H1 (cell line): ENCODE measurements around the gene IL1RAP. TPM values are rescaled to one million over a fixed set of nuclear protein-coding genes. Genes with fewer than 3 reads are reported as not detected.

Source experiments
- CTCF ChIA-PET: fragments of 300-600 bp; sonication (Branson Sonifier 250); formaldehyde crosslinking; loops from one replicate; lab custom pipeline; 2021; ENCODE audit not compliant: partially characterized antibody; lab: Charles Lee
- POLR2A ChIA-PET: fragments of 300-600 bp; sonication (Branson Sonifier 250); formaldehyde crosslinking; loops from one replicate; lab custom pipeline; 2021; ENCODE audit warnings: inconsistent platforms; ENCODE audit not compliant: partially characterized antibody; lab: Charles Lee
- DNase-seq, 2 experiments: peaks; one replicate each; pipeline versions ENCODE4 v3.0.0 to v3.0.0-alpha.2; 2010 to 2022; ENCODE audit warnings: low spot score in 2 of 2, low read depth in 1 of 2, mixed read lengths in 1 of 2
- FAIRE-seq: peaks from 2 replicates; lab custom pipeline; 2011; peaks lifted over from hg19 to GRCh38; lab: Jason Lieb, UNC
- H2AFZ ChIP-seq: 2 replicates; pipeline ENCODE4 v1.8.1; 2012; ENCODE audit warnings: low read length, inconsistent platforms
- H2AK5ac ChIP-seq: 2 replicates; pipeline ENCODE4 v1.6.1; 2013; ENCODE audit warnings: low read depth, low read length
- H2BK120ac ChIP-seq: replicated peaks from 2 replicates; pipeline ENCODE3; 2013; ENCODE audit warnings: low read depth, low read length, inconsistent platforms
- H2BK12ac ChIP-seq: 2 replicates; pipeline ENCODE4 v1.6.1; 2013; ENCODE audit warnings: low read depth, low read length
- H2BK15ac ChIP-seq: 2 replicates; pipeline ENCODE4 v1.6.1; 2013; ENCODE audit warnings: low read length
- H2BK20ac ChIP-seq: 2 replicates; pipeline ENCODE4 v1.6.1; 2013; ENCODE audit warnings: low read length
- H2BK5ac ChIP-seq: 2 replicates; pipeline ENCODE4 v1.6.1; 2013; ENCODE audit warnings: low read depth, low read length
- H3K14ac ChIP-seq: 2 replicates; pipeline ENCODE4 v1.6.1; 2013; ENCODE audit warnings: inconsistent platforms; ENCODE audit not compliant: insufficient read length
- H3K18ac ChIP-seq: 2 replicates; pipeline ENCODE4 v1.6.1; 2013; ENCODE audit warnings: low read length; ENCODE audit errors: extremely low read depth
- H3K23ac ChIP-seq: 2 replicates; pipeline ENCODE4 v1.6.1; 2013; ENCODE audit warnings: inconsistent platforms; ENCODE audit not compliant: insufficient read length
- H3K23me2 ChIP-seq: 2 replicates; pipeline ENCODE4 v1.6.1; 2013; ENCODE audit warnings: low read depth, low read length
- H3K27ac ChIP-seq: 2 replicates; pipeline ENCODE4 v1.6.1; 2011; ENCODE audit warnings: low read depth, low read length, inconsistent platforms
- H3K27me3 ChIP-seq, 4 experiments: replicated peaks in 1 of 4; 1 replicate in 1 of 4; 2 replicates in 3 of 4; pipeline versions ENCODE4 v1.6.1 to v1.8.1; 2011 to 2013; ENCODE audit warnings: low read length in 3 of 4, mild to moderate bottlenecking in 3 of 4, inconsistent platforms in 2 of 4, mixed read lengths in 2 of 4, moderate library complexity in 1 of 4; ENCODE audit not compliant: control insufficient read depth in 3 of 4, insufficient read depth in 3 of 4; ENCODE audit errors: extremely low read depth in 1 of 4
- H3K36me3 ChIP-seq, 4 experiments: 2 replicates each; pipeline versions ENCODE4 v1.6.1 to v1.8.1; 2011 to 2013; ENCODE audit warnings: mild to moderate bottlenecking in 4 of 4, low read length in 3 of 4, moderate library complexity in 2 of 4, control low read depth in 1 of 4, inconsistent platforms in 1 of 4; ENCODE audit not compliant: insufficient read depth in 4 of 4, control insufficient read depth in 2 of 4
- H3K4ac ChIP-seq: replicated peaks from 2 replicates; pipeline ENCODE3; 2013; ENCODE audit warnings: low read length, low read depth, mixed read lengths, inconsistent platforms; ENCODE audit not compliant: insufficient read length
- H3K4me1 ChIP-seq, 4 experiments: replicated peaks in 1 of 4; 1 replicate in 1 of 4; 2 replicates in 3 of 4; pipeline versions ENCODE4 v1.6.1 to v1.8.1; 2011 to 2013; ENCODE audit warnings: low read length in 3 of 4, inconsistent platforms in 2 of 4, mixed read lengths in 1 of 4; ENCODE audit not compliant: insufficient read depth in 4 of 4, control insufficient read depth in 3 of 4
- H3K4me2 ChIP-seq, 2 experiments: 2 replicates each; pipeline versions ENCODE4 v1.6.1 to v1.8.1; 2011 to 2013; ENCODE audit warnings: low read depth in 2 of 2, low read length in 2 of 2, control low read depth in 1 of 2, inconsistent platforms in 1 of 2, mild to moderate bottlenecking in 1 of 2; ENCODE audit not compliant: insufficient read depth in 1 of 2
- H3K4me3 ChIP-seq, 4 experiments: fragments of 200-600, 300-600 bp in 1 of 4; sonication (generic), shearing (Covaris generic), sonication (Bioruptor Twin) in 1 of 4; 2 replicates each; pipeline versions ENCODE4 v1.5.1 to v1.8.1; 2011 to 2016; ENCODE audit warnings: low read length in 4 of 4, low read depth in 3 of 4, control low read depth in 2 of 4, inconsistent platforms in 2 of 4, mild to moderate bottlenecking in 2 of 4, mixed read lengths in 1 of 4, moderate library complexity in 1 of 4; ENCODE audit not compliant: insufficient read depth in 2 of 4; ENCODE audit errors: extremely low read depth in 1 of 4
- H3K56ac ChIP-seq: replicated peaks from 2 replicates; pipeline ENCODE3; 2013; ENCODE audit warnings: low read depth, mild to moderate bottlenecking, mixed read lengths, low read length, inconsistent platforms; ENCODE audit not compliant: insufficient read length
- H3K79me1 ChIP-seq: 2 replicates; pipeline ENCODE4 v1.6.1; 2013; ENCODE audit warnings: low read depth, low read length, control low read depth
- H3K79me2 ChIP-seq, 2 experiments: 2 replicates each; pipeline versions ENCODE4 v1.6.1 to v1.8.1; 2012 to 2013; ENCODE audit warnings: low read length in 2 of 2, mild to moderate bottlenecking in 2 of 2, inconsistent platforms in 1 of 2; ENCODE audit not compliant: insufficient read depth in 2 of 2, control insufficient read depth in 1 of 2
- H3K9ac ChIP-seq, 4 experiments: replicated peaks in 1 of 4; 1 replicate in 1 of 4; 2 replicates in 3 of 4; pipeline versions ENCODE4 v1.6.1 to v1.8.1; 2011 to 2013; ENCODE audit warnings: low read depth in 3 of 4, low read length in 3 of 4, control low read depth in 2 of 4, mild to moderate bottlenecking in 2 of 4, moderate library complexity in 2 of 4, inconsistent platforms in 1 of 4; ENCODE audit errors: extremely low read depth in 1 of 4
- H3K9me3 ChIP-seq, 2 experiments: 2 replicates each; pipeline versions ENCODE4 v1.6.1 to v1.8.1; 2012 to 2013; ENCODE audit warnings: mild to moderate bottlenecking in 2 of 2, moderate library complexity in 2 of 2, control low read depth in 1 of 2, inconsistent platforms in 1 of 2, low read depth in 1 of 2, low read length in 1 of 2, mixed read lengths in 1 of 2; ENCODE audit not compliant: insufficient read depth in 2 of 2
- H4K20me1 ChIP-seq, 2 experiments: replicated peaks in 1 of 2; 2 replicates each; pipeline versions ENCODE3 to v1.8.1; 2011 to 2013; ENCODE audit warnings: inconsistent platforms in 2 of 2, low read length in 2 of 2, mild to moderate bottlenecking in 1 of 2; ENCODE audit not compliant: insufficient read depth in 2 of 2, control insufficient read depth in 1 of 2
- H4K5ac ChIP-seq: 2 replicates; pipeline ENCODE4 v1.6.1; 2013; ENCODE audit warnings: low read length, low read depth, mixed read lengths, inconsistent platforms; ENCODE audit not compliant: insufficient read length
- H4K8ac ChIP-seq: 2 replicates; pipeline ENCODE4 v1.8.0; 2013; ENCODE audit warnings: mild to moderate bottlenecking, moderate library complexity, low read length, inconsistent platforms; ENCODE audit not compliant: insufficient read depth; ENCODE audit errors: extremely low read depth
- H4K91ac ChIP-seq: replicated peaks from 2 replicates; pipeline ENCODE3; 2013; ENCODE audit warnings: low read length, mixed read lengths, inconsistent platforms; ENCODE audit not compliant: insufficient read length
- CBX5 ChIP-seq: fragments of 300-800, 300-1000 bp; sonication (generic); IDR thresholded peaks from 2 replicates; pipeline ENCODE4 v1.7.1; 2016; ENCODE audit warnings: antibody characterized with exemption, low read length, low read depth
- CBX8 ChIP-seq: fragments of 300-800, 300-1000 bp; sonication (generic); IDR thresholded peaks from 2 replicates; pipeline ENCODE4 v1.7.1; 2016; ENCODE audit warnings: low read depth, low read length, borderline replicate concordance
- CEBPB ChIP-seq: IDR thresholded peaks from 2 replicates; pipeline ENCODE4 v1.6.1; 2012; ENCODE audit warnings: low read depth, low read length
- CTCF ChIP-seq, 3 experiments: IDR thresholded peaks; 1 replicate in 2 of 3; 2 replicates in 1 of 3; pipeline versions ENCODE4 v1.5.1 to v1.6.1; 2011; ENCODE audit warnings: low read length in 3 of 3, mild to moderate bottlenecking in 3 of 3, inconsistent platforms in 2 of 3, low read depth in 1 of 3, moderate library complexity in 1 of 3; ENCODE audit not compliant: insufficient read depth in 1 of 3; ENCODE audit errors: control extremely low read depth in 1 of 3
- NANOG ChIP-seq: IDR thresholded peaks from 2 replicates; pipeline ENCODE4 v1.6.1; 2011; ENCODE audit warnings: low read length, low read depth, mild to moderate bottlenecking, inconsistent platforms; ENCODE audit not compliant: insufficient read depth, poor library complexity, severe bottlenecking
- POU5F1 ChIP-seq: IDR thresholded peaks from 2 replicates; pipeline ENCODE4 v1.6.1; 2011; ENCODE audit warnings: low read depth, mild to moderate bottlenecking, low read length, moderate library complexity
- RBBP5 ChIP-seq: IDR thresholded peaks from 2 replicates; pipeline ENCODE4 v1.7.1; 2012; ENCODE audit warnings: low read depth, mild to moderate bottlenecking, inconsistent platforms, low read length, moderate library complexity, borderline replicate concordance
- SP1 ChIP-seq: IDR thresholded peaks from 2 replicates; pipeline ENCODE4 v1.6.1; 2011; ENCODE audit warnings: low read depth, low read length
- SP4 ChIP-seq: IDR thresholded peaks from 2 replicates; pipeline ENCODE4 v1.6.1; 2012; ENCODE audit warnings: low read length, inconsistent platforms
- TBP ChIP-seq: IDR thresholded peaks from 2 replicates; pipeline ENCODE4 v1.6.1; 2011; ENCODE audit warnings: low read depth, low read length, improper control_type of control experiment
- TEAD4 ChIP-seq: IDR thresholded peaks from 2 replicates; pipeline ENCODE4 v1.6.1; 2012; ENCODE audit warnings: low read depth, low read length, inconsistent platforms, mixed read lengths
- WGBS, 2 experiments: shearing (Covaris generic) in 1 of 2; methylation state at CpG; one replicate each; pipeline versions ENCODE4 v1.1.6 to v1.1.7; 2013 to 2015; ENCODE audit warnings: low lambda C conversion rate in 2 of 2, mixed read lengths in 2 of 2, inconsistent platforms in 1 of 2, low coverage in 1 of 2, missing lambda C conversion rate in 1 of 2; ENCODE audit not compliant: insufficient replicate concordance in 2 of 2, insufficient coverage in 1 of 2, insufficient read length in 1 of 2; ENCODE audit errors: extremely low coverage in 1 of 2, missing lambda C conversion rate in 1 of 2; 5-methylcytosine and 5-hydroxymethylcytosine counted together
- polyA plus RNA-seq, 7 experiments: library from polyadenylated mRNA; depleted of rRNA in 3 of 7; stranded (reverse) in 5 of 7; unstranded in 2 of 7; fragments of >200 nt in 5 of 7; fragments of 200-250 nt in 2 of 7; gene quantifications; 1 replicate in 5 of 7; 2 replicates in 1 of 7; 4 replicates in 1 of 7; pipeline versions ENCODE4 v1.2.1 to v1.2.3, GENCODE V29; 2011 to 2013; ENCODE audit warnings: missing spikeins in 2 of 7, mixed read lengths in 2 of 7
- total RNA-seq: library from RNA; stranded (reverse); fragmentation: NEBNext Ultra II Directional; extraction: Animal tissue kit (Norgen Biotek cat#: 25700); gene quantifications from 2 replicates; pipeline ENCODE4 v1.2.1, GENCODE V29; 2021

IL1RAP gene
- total and polyA plus RNA-seq, 2 of the 8 experiments (the other 6 are each of a cell fraction or from before 2014, with no cell fraction given) = 2.4 to 3.9 TPM

- POLR2A ChIA-PET = no interaction called here
- H2BK15ac ChIP-seq = no peak overlapping the region
- no peak overlapping the region for H3K56ac ChIP-seq
- no peak overlapping the region for H3K14ac ChIP-seq
- no peak overlapping the region for H4K91ac ChIP-seq
- DNase-seq (no peak), FAIRE-seq (no peak)
- no peak overlapping the region for H3K27ac ChIP-seq
- H3K36me3 ChIP-seq = no peaks in the 10 kb centered on the region
- no peak overlapping the region for H4K5ac ChIP-seq
- H2BK5ac ChIP-seq = no peak overlapping the region
- H4K8ac ChIP-seq = no peak overlapping the region
- 86% methylated on average over 3 of the region's 3 CpGs; no CpG with 5 or more reads in 1 of the 2 experiments for WGBS, 2 experiments
- no peaks in the 10 kb centered on the region for H3K9me3 ChIP-seq
- no peak overlapping the region for H3K23ac ChIP-seq
- H3K27me3 ChIP-seq = no peaks in the 10 kb centered on the region
- no peak overlapping the region for H3K18ac ChIP-seq
- no peak overlapping the region for H3K4me2 ChIP-seq
- no peak overlapping the region for H3K9ac ChIP-seq
- no peak overlapping the region for H2AFZ ChIP-seq
- no peak overlapping the region for H2BK20ac ChIP-seq
- no peaks in the 10 kb centered on the region for H3K4me1 ChIP-seq
- H2BK120ac ChIP-seq = no peak overlapping the region
- no peak overlapping the region for H3K4me3 ChIP-seq
- no peak overlapping the region for H3K4ac ChIP-seq
- no peaks in the 10 kb centered on the region for H3K23me2 ChIP-seq
- H3K79me2 ChIP-seq = no peaks in the 10 kb centered on the region
- no peaks in the 10 kb centered on the region for H4K20me1 ChIP-seq
- CTCF ChIA-PET = no interaction called here
- H2AK5ac ChIP-seq = no peak overlapping the region
- H3K79me1 ChIP-seq = no peaks in the 10 kb centered on the region
- H2BK12ac ChIP-seq = no peak overlapping the region
- TF ChIP-seq CBX5 (no peak), SP1 (no peak), NANOG (no peak), SP4 (no peak), TEAD4 (no peak), CEBPB (no peak), CBX8 (no peak), RBBP5 (no peak), TBP (no peak), CTCF (IDR thresholded peaks at IDR 0.05; ENCODE audit: control extremely low read depth in 1 of 3, insufficient read depth in 1 of 3, low read depth in 1 of 3, low read length in 3 of 3) (no peak), POU5F1 (no peak)
Observed at GRCh38 chr3:190531406-190531805, 17.5 kb downstream of the IL1RAP start.
